IPS DF 6.9 (cell line): Measurements from ENCODE around the gene AHNAK2.
"Not testable (repeated sequence)": the region's sequence is repeated elsewhere in the genome, so short reads cannot be mapped to it uniquely, and the experiment has no call there.

Experiments
- DNase-seq: peaks from one replicate; pipeline ENCODE4 v3.0.0-alpha.2; 2013; ENCODE audit warnings: low read depth, low spot score
- H3K27ac ChIP-seq: one replicate; pipeline ENCODE4 v1.5.1; 2013; ENCODE audit warnings: low read length, control low read depth
- H3K27me3 ChIP-seq: 2 replicates; pipeline ENCODE4 v1.6.1; 2013; ENCODE audit warnings: mild to moderate bottlenecking, low read length; ENCODE audit not compliant: control insufficient read depth, insufficient read depth
- H3K36me3 ChIP-seq: 2 replicates; pipeline ENCODE4 v1.6.1; 2013; ENCODE audit warnings: low read length; ENCODE audit not compliant: control insufficient read depth, insufficient read depth
- H3K4me1 ChIP-seq: 2 replicates; pipeline ENCODE4 v1.6.1; 2013; ENCODE audit warnings: low read length; ENCODE audit not compliant: control insufficient read depth, insufficient read depth
- H3K4me3 ChIP-seq: 2 replicates; pipeline ENCODE4 v1.5.1; 2013; ENCODE audit warnings: mild to moderate bottlenecking, low read length
- H3K9me3 ChIP-seq: 2 replicates; pipeline ENCODE4 v1.6.1; 2013; ENCODE audit warnings: low read length, inconsistent platforms; ENCODE audit not compliant: control insufficient read depth, insufficient read depth
- WGBS: extraction: QIAGEN DNeasy Blood & Tissue Kit; methylation state at CpG from one replicate; pipeline ENCODE4 v1.1.7; 2013; ENCODE audit warnings: mixed read lengths, missing lambda C conversion rate; ENCODE audit not compliant: insufficient read length, insufficient coverage; 5-methylcytosine and 5-hydroxymethylcytosine counted together

AHNAK2 gene

GRCh38 chr14:104893435-104894207 lies 84.6 kb downstream of the AHNAK2 start:
- peaks cover 5% of the 10 kb centered on the region; the same call in 1 of the 2 replicates for H3K4me1 ChIP-seq
- no CpG with 5 or more reads among the region's 39 CpGs for WGBS
- H3K27me3 ChIP-seq = no peaks in the 10 kb centered on the region
- H3K36me3 ChIP-seq = no peaks in the 10 kb centered on the region; the same call in 1 of the 2 replicates
- no peaks in the 10 kb centered on the region for H3K9me3 ChIP-seq
- no peak for DNase-seq
- H3K4me3 ChIP-seq = no peak overlapping the region
- no peak overlapping the region for H3K27ac ChIP-seq

- Histone ChIP-seq H3K27me3 (no peaks in the 10 kb centered on the region), H3K36me3 (peaks cover 3% of the 10 kb centered on the region; the same call in 1 of the 2 replicates), H3K4me3 (no peak overlapping the region), H3K4me1 (peaks cover 5% of the 10 kb centered on the region; the same call in 1 of the 2 replicates), H3K9me3 (no peaks in the 10 kb centered on the region), H3K27ac (no peak overlapping the region)
- no CpG with 5 or more reads among the region's 31 CpGs for WGBS
- no peak for DNase-seq
These were observed 85.4 kb downstream of the AHNAK2 start for GRCh38 chr14:104892531-104893434.

- H3K4me3 ChIP-seq = no peak overlapping the region
- H3K27me3 ChIP-seq = no peaks in the 10 kb centered on the region
- no CpG with 5 or more reads among the region's 13 CpGs for WGBS
- no peak overlapping the region for H3K27ac ChIP-seq
- no peak for DNase-seq
- no peaks in the 10 kb centered on the region for H3K9me3 ChIP-seq
- H3K36me3 ChIP-seq = peaks cover 11% of the 10 kb centered on the region
- H3K4me1 ChIP-seq = peaks cover 5% of the 10 kb centered on the region; the same call in 1 of the 2 replicates
These were observed 86.3 kb downstream of the AHNAK2 start for GRCh38 chr14:104891664-104892530.

GRCh38 chr14:104891121-104891551 lies 87.0 kb downstream of the AHNAK2 start:
- WGBS = no CpG with 5 or more reads among the region's 4 CpGs
- no peaks in the 10 kb centered on the region for H3K9me3 ChIP-seq
- H3K36me3 ChIP-seq = peaks cover 18% of the 10 kb centered on the region
- H3K4me3 ChIP-seq = no peak overlapping the region
- peaks cover 5% of the 10 kb centered on the region; the same call in 1 of the 2 replicates for H3K4me1 ChIP-seq
- no peak for DNase-seq
- H3K27me3 ChIP-seq = no peaks in the 10 kb centered on the region
- H3K27ac ChIP-seq = no peak overlapping the region

- not testable (repeated sequence) for H3K9me3 ChIP-seq, H3K27ac ChIP-seq, H3K4me3 ChIP-seq, H3K4me1 ChIP-seq, H3K27me3 ChIP-seq, DNase-seq
- H3K36me3 ChIP-seq = peaks cover 24% of the 10 kb centered on the region
These were observed 87.9 kb downstream of the AHNAK2 start for GRCh38 chr14:104890292-104890691.

GRCh38 chr14:104889375-104889757 lies 88.8 kb downstream of the AHNAK2 start:
- no peaks in the 10 kb centered on the region for H3K27me3 ChIP-seq
- H3K4me3 ChIP-seq = no peak overlapping the region
- H3K9me3 ChIP-seq = no peaks in the 10 kb centered on the region
- DNase-seq = no peak
- WGBS = no CpG with 5 or more reads among the region's 23 CpGs
- no peak overlapping the region for H3K27ac ChIP-seq
- H3K4me1 ChIP-seq = peaks cover 5% of the 10 kb centered on the region; the same call in 1 of the 2 replicates
- H3K36me3 ChIP-seq = peaks cover 24% of the 10 kb centered on the region

- Histone ChIP-seq H3K4me3 (no peak overlapping the region), H3K27me3 (no peaks in the 10 kb centered on the region), H3K4me1 (peaks cover 5% of the 10 kb centered on the region; the same call in 1 of the 2 replicates), H3K27ac (no peak overlapping the region), H3K36me3 (peaks cover 24% of the 10 kb centered on the region), H3K9me3 (no peaks in the 10 kb centered on the region)
- no peak for DNase-seq
- no CpG with 5 or more reads among the region's 26 CpGs for WGBS
These were observed 89.4 kb downstream of the AHNAK2 start for GRCh38 chr14:104888489-104889374.

GRCh38 chr14:104887623-104888488 lies 90.3 kb downstream of the AHNAK2 start:
- no peak overlapping the region for H3K4me3 ChIP-seq
- H3K9me3 ChIP-seq = no peaks in the 10 kb centered on the region
- H3K27me3 ChIP-seq = no peaks in the 10 kb centered on the region
- peaks cover 5% of the 10 kb centered on the region; the same call in 1 of the 2 replicates for H3K4me1 ChIP-seq
- H3K27ac ChIP-seq = no peak overlapping the region
- H3K36me3 ChIP-seq = peaks cover 29% of the 10 kb centered on the region
- WGBS = no CpG with 5 or more reads among the region's 33 CpGs
- DNase-seq = no peak
